GM19324 (cell line): Measurements from ENCODE around the gene EMILIN2.
"Not testable (repeated sequence)": the region's sequence is repeated elsewhere in the genome, so short reads cannot be mapped to it uniquely, and the experiment has no call there.

Experiments
- ATAC-seq: cut with Tn5 transposase; IDR thresholded peaks from one replicate; pipeline ENCODE4 v1.9.1; 2021; ENCODE audit warnings: mild to moderate bottlenecking, moderate library complexity; ENCODE audit not compliant: unreplicated experiment, low FRiP score

EMILIN2 gene

GRCh38 chr18:2912357-2913299 lies 65.8 kb downstream of the EMILIN2 start:
- ATAC-seq = no peak

GRCh38 chr18:2913398-2914005 lies 66.7 kb downstream of the EMILIN2 start:
- ATAC-seq = no peak

GRCh38 chr18:2914185-2914880 lies 67.5 kb downstream of the EMILIN2 start:
- no peak for ATAC-seq

GRCh38 chr18:2914881-2915240 lies 68.1 kb downstream of the EMILIN2 start:
- no peak for ATAC-seq

GRCh38 chr18:2915486-2915885 lies 68.7 kb downstream of the EMILIN2 start:
- ATAC-seq = not testable (repeated sequence)

GRCh38 chr18:2916184-2916583 lies 69.4 kb downstream of the EMILIN2 start:
- ATAC-seq = no peak

GRCh38 chr18:2917259-2918047 lies 70.6 kb downstream of the EMILIN2 start:
- ATAC-seq = no peak

GRCh38 chr18:2918761-2919550 lies 72.2 kb downstream of the EMILIN2 start:
- ATAC-seq = no peak

GRCh38 chr18:2919600-2919999 lies 72.8 kb downstream of the EMILIN2 start:
- ATAC-seq = no peak

- ATAC-seq = no peak
Observed at GRCh38 chr18:2920027-2920426, 73.2 kb downstream of the EMILIN2 start.

- ATAC-seq = no peak
Observed at GRCh38 chr18:2920546-2921343, 73.9 kb downstream of the EMILIN2 start.

- ATAC-seq = no peak
Observed at GRCh38 chr18:2921778-2922177, 75.0 kb downstream of the EMILIN2 start.

GRCh38 chr18:2923464-2923863 lies 76.7 kb downstream of the EMILIN2 start:
- ATAC-seq = no peak

- ATAC-seq = no peak
Observed at GRCh38 chr18:2924920-2925319, 78.1 kb downstream of the EMILIN2 start.

- ATAC-seq = no peak
Observed at GRCh38 chr18:2926528-2926927, 79.7 kb downstream of the EMILIN2 start.

GRCh38 chr18:2927745-2928144 lies 80.9 kb downstream of the EMILIN2 start:
- no peak for ATAC-seq

- ATAC-seq = no peak
Observed at GRCh38 chr18:2932247-2933181, 85.7 kb downstream of the EMILIN2 start.

GRCh38 chr18:2933995-2934394 lies 87.2 kb downstream of the EMILIN2 start:
- ATAC-seq = no peak
